ENCODE results near the gene SPNS1. TPM values are rescaled to one million over a fixed set of nuclear protein-coding genes. Genes with fewer than 3 reads are reported as not detected.
"Not testable (repeated sequence)": the region's sequence is repeated elsewhere in the genome, so short reads cannot be mapped to it uniquely, and the experiment has no call there.

The SPNS1 gene
- 10 to 100 TPM; 22.1 to 27.6 TPM for total RNA-seq

- Mint-ChIP-seq H3K27ac (peak within 1 kb of the TSS; percentile 91), H3K27me3 (no peaks in the 10 kb centered on the region), H3K4me3 (peak within 1 kb of the TSS; percentile 95), H3K36me3 (peaks cover 3% of the 10 kb centered on the region), H3K4me1 (peaks cover 28% of the 10 kb centered on the region), H3K9me3 (ENCODE audit: low read depth) (no peaks in the 10 kb centered on the region)
- CTCF ChIA-PET: interaction anchor here (1.0 to 1.9 kb wide), 14 partner anchors 9 to 152 kb away, joined by 3 to 16 read pairs (median 5); partner anchors contain the start of genes ATXN2L and LAT
- peak; percentile 98 for DNase-seq
- ATAC-seq: peak; percentile 97
Observed at GRCh38 chr16:28974437-28975157, at the start of gene SPNS1. SPNS1 (plus strand) TSS chr16:28974778; CDS start chr16:28975152, 374 bp downstream.

GRCh38 chr16:28925386-28926228 is 49.0 kb upstream of the SPNS1 start:
- H3K4me1 Mint-ChIP-seq: peaks cover 20% of the 10 kb centered on the region
- ATAC-seq (peak; percentile 71), DNase-seq (peak; percentile 89)
- H3K27ac Mint-ChIP-seq: peak overlapping the region; percentile 96
- H3K4me3 Mint-ChIP-seq: peak overlapping the region; percentile 89
- H3K36me3 Mint-ChIP-seq: peaks cover 4% of the 10 kb centered on the region
- H3K27me3 Mint-ChIP-seq: no peaks in the 10 kb centered on the region
- H3K9me3 Mint-ChIP-seq (ENCODE audit: low read depth): no peaks in the 10 kb centered on the region
- CTCF ChIA-PET: interaction anchor here (1.1 to 1.5 kb wide), 2 partner anchors 20 to 51 kb away, joined by 3 to 7 read pairs; no protein-coding TSS in a partner anchor

GRCh38 chr16:28926284-28926683 is 48.3 kb upstream of the SPNS1 start:
- H3K27me3 Mint-ChIP-seq; ATAC-seq; H3K9me3 Mint-ChIP-seq (ENCODE audit: low read depth); DNase-seq; H3K36me3 Mint-ChIP-seq: not testable (repeated sequence)
- H3K27ac Mint-ChIP-seq: peak overlapping the region; percentile 96
- CTCF ChIA-PET: interaction anchor here (1.1 to 1.5 kb wide), 3 partner anchors 19 to 52 kb away, joined by 3 to 7 read pairs (median 3); no protein-coding TSS in a partner anchor
- peak overlapping the region; percentile 89 for H3K4me3 Mint-ChIP-seq
- H3K4me1 Mint-ChIP-seq: peaks cover 27% of the 10 kb centered on the region

GRCh38 chr16:28927815-28928214 is 46.8 kb upstream of the SPNS1 start:
- DNase-seq (no peak), ATAC-seq (no peak)
- Mint-ChIP-seq H3K4me1 (peaks cover 27% of the 10 kb centered on the region), H3K27me3 (no peaks in the 10 kb centered on the region), H3K4me3 (no peak overlapping the region), H3K36me3 (no peaks in the 10 kb centered on the region), H3K9me3 (ENCODE audit: low read depth) (no peaks in the 10 kb centered on the region), H3K27ac (no peak overlapping the region)
- CTCF ChIA-PET: interaction anchor here (1.4 to 2.4 kb wide), 2 partner anchors 17 to 20 kb away, joined by 3 to 13 read pairs; no protein-coding TSS in a partner anchor

- no peak for ATAC-seq
- Mint-ChIP-seq H3K36me3 (no peaks in the 10 kb centered on the region), H3K27ac (no peak overlapping the region), H3K4me1 (peaks cover 17% of the 10 kb centered on the region), H3K27me3 (no peaks in the 10 kb centered on the region), H3K4me3 (no peak overlapping the region), H3K9me3 (ENCODE audit: low read depth) (no peaks in the 10 kb centered on the region)
- CTCF ChIA-PET: interaction anchor here (1.2 kb wide), 1 partner anchor 15 kb away, joined by 6 read pairs; no protein-coding TSS in a partner anchor
- no peak for DNase-seq
Observed at GRCh38 chr16:28930203-28930602, 44.4 kb upstream of the SPNS1 start.

- H3K27ac Mint-ChIP-seq: peak overlapping the region; percentile 4
- peaks cover 16% of the 10 kb centered on the region for H3K4me1 Mint-ChIP-seq
- no peaks in the 10 kb centered on the region for H3K36me3 Mint-ChIP-seq
- ATAC-seq: no peak
- CTCF ChIA-PET: interaction anchor here (1.2 to 2.6 kb wide), 3 partner anchors 11 to 14 kb away, joined by 5 to 16 read pairs (median 6); no protein-coding TSS in a partner anchor
- no peaks in the 10 kb centered on the region for H3K9me3 Mint-ChIP-seq (ENCODE audit: low read depth)
- no peaks in the 10 kb centered on the region for H3K27me3 Mint-ChIP-seq
- H3K4me3 Mint-ChIP-seq: no peak overlapping the region
- no peak for DNase-seq
Observed at GRCh38 chr16:28930652-28931051, 43.9 kb upstream of the SPNS1 start.

GRCh38 chr16:28931801-28932225 is 42.8 kb upstream of the SPNS1 start, which contains the start of gene CD19:
CD19 (plus strand) TSS chr16:28931971; CDS start chr16:28932001, 30 bp downstream.
- Mint-ChIP-seq H3K27ac (peak within 1 kb of the TSS; percentile 4), H3K4me3 (no peak within 1 kb of the TSS), H3K4me1 (peaks cover 18% of the 10 kb centered on the region), H3K9me3 (ENCODE audit: low read depth) (no peaks in the 10 kb centered on the region), H3K36me3 (no peaks in the 10 kb centered on the region), H3K27me3 (no peaks in the 10 kb centered on the region)
- ATAC-seq (no peak), DNase-seq (no peak)
- CTCF ChIA-PET: interaction anchor here (1.7 to 2.6 kb wide), 2 partner anchors 9 to 13 kb away, joined by 5 to 16 read pairs; no protein-coding TSS in a partner anchor

- DNase-seq (no peak), ATAC-seq (no peak)
- Mint-ChIP-seq H3K27me3 (no peaks in the 10 kb centered on the region), H3K9me3 (ENCODE audit: low read depth) (no peaks in the 10 kb centered on the region), H3K4me1 (peaks cover 19% of the 10 kb centered on the region), H3K27ac (no peak overlapping the region), H3K36me3 (no peaks in the 10 kb centered on the region), H3K4me3 (no peak overlapping the region)
- CTCF ChIA-PET: interaction anchor here (0.7 to 2.6 kb wide), 4 partner anchors 9 to 85 kb away, joined by 3 to 16 read pairs (median 4); no protein-coding TSS in a partner anchor
Observed at GRCh38 chr16:28932339-28933141, 42.0 kb upstream of the SPNS1 start.

- Mint-ChIP-seq H3K4me1 (peaks cover 19% of the 10 kb centered on the region), H3K27me3 (no peaks in the 10 kb centered on the region), H3K9me3 (ENCODE audit: low read depth) (no peaks in the 10 kb centered on the region), H3K36me3 (no peaks in the 10 kb centered on the region), H3K4me3 (no peak overlapping the region), H3K27ac (no peak overlapping the region)
- ATAC-seq (no peak), DNase-seq (no peak)
- CTCF ChIA-PET: interaction anchor here (0.7 to 2.6 kb wide), 3 partner anchors 11 to 86 kb away, joined by 3 to 16 read pairs (median 3); no protein-coding TSS in a partner anchor
Observed at GRCh38 chr16:28933171-28933570, 41.4 kb upstream of the SPNS1 start.

GRCh38 chr16:28935346-28935745 is 39.2 kb upstream of the SPNS1 start:
- Mint-ChIP-seq H3K27ac (no peak overlapping the region), H3K4me1 (peaks cover 19% of the 10 kb centered on the region), H3K9me3 (ENCODE audit: low read depth) (no peaks in the 10 kb centered on the region), H3K4me3 (no peak overlapping the region), H3K27me3 (no peaks in the 10 kb centered on the region), H3K36me3 (no peaks in the 10 kb centered on the region)
- CTCF ChIA-PET: interaction anchor here (1.2 to 2.3 kb wide), 2 partner anchors 10 to 17 kb away, joined by 3 to 22 read pairs; no protein-coding TSS in a partner anchor
- DNase-seq (no peak), ATAC-seq (no peak)

- no peaks in the 10 kb centered on the region for H3K36me3 Mint-ChIP-seq
- DNase-seq (peak; percentile 87), ATAC-seq (peak; percentile 100)
- peaks cover 11% of the 10 kb centered on the region for H3K4me1 Mint-ChIP-seq
- CTCF ChIA-PET: interaction anchor here (1.2 to 2.3 kb wide), 3 partner anchors 9 to 18 kb away, joined by 3 to 22 read pairs (median 4); no protein-coding TSS in a partner anchor
- no peaks in the 10 kb centered on the region for H3K9me3 Mint-ChIP-seq (ENCODE audit: low read depth)
- H3K27me3 Mint-ChIP-seq: no peaks in the 10 kb centered on the region
- no peak overlapping the region for H3K27ac Mint-ChIP-seq
- peak overlapping the region; percentile 56 for H3K4me3 Mint-ChIP-seq
Observed at GRCh38 chr16:28935924-28936783, 38.4 kb upstream of the SPNS1 start.
